Ishikawa (cell line): ENCODE data around the gene ACOX3.

Experiments
- CREB1 ChIP-seq: IDR thresholded peaks from 2 replicates; pipeline ENCODE4 v1.6.1; 2012; ENCODE audit warnings: low read depth
- EGR1 ChIP-seq: IDR thresholded peaks from 2 replicates; pipeline ENCODE4 v1.6.1; 2012
- EP300 ChIP-seq: IDR thresholded peaks from 2 replicates; pipeline ENCODE4 v1.6.1; 2012; ENCODE audit warnings: borderline replicate concordance
- MAX ChIP-seq: IDR thresholded peaks from 2 replicates; pipeline ENCODE4 v1.6.1; 2012
- REST ChIP-seq: IDR thresholded peaks from 2 replicates; pipeline ENCODE4 v1.6.1; 2012; ENCODE audit warnings: low read depth, mild to moderate bottlenecking
- TAF1 ChIP-seq: IDR thresholded peaks from 2 replicates; pipeline ENCODE4 v1.6.1; 2012; ENCODE audit warnings: low read depth, mild to moderate bottlenecking
- TEAD4 ChIP-seq: IDR thresholded peaks from 2 replicates; pipeline ENCODE4 v1.6.1; 2012
- YY1 ChIP-seq: IDR thresholded peaks from 2 replicates; pipeline ENCODE4 v1.6.1; 2012; ENCODE audit warnings: low read depth
- TF ChIP-seq, protein P1 (sequence below): IDR thresholded peaks from 2 replicates; pipeline ENCODE4 v1.6.1; 2012

GRCh38 chr4:8451440-8452182, 11.1 kb upstream of the ACOX3 start:
- TF ChIP-seq MAX (no peak), EGR1 (no peak), TAF1 (no peak), YY1 (no peak), REST (no peak), CREB1 (no peak), EP300 (no peak), TEAD4 (no peak)
- TF ChIP-seq, protein P1, sequence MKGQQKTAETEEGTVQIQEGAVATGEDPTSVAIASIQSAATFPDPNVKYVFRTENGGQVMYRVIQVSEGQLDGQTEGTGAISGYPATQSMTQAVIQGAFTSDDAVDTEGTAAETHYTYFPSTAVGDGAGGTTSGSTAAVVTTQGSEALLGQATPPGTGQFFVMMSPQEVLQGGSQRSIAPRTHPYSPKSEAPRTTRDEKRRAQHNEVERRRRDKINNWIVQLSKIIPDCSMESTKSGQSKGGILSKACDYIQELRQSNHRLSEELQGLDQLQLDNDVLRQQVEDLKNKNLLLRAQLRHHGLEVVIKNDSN, result no peak
